Upper lobe of left lung (tissue), 4 donors: ENCODE results near the gene VAV2.

Experiments used
- CTCF ChIP-seq, 6 experiments: fragments of 450-650 bp in 4 of 6; fragments of 200-600 bp in 2 of 6; sonication (generic) in 2 of 6; IDR thresholded peaks; one replicate each; pipeline ENCODE4 v1.5.1; 2016 to 2019; ENCODE audit warnings: antibody characterized with exemption in 6 of 6
- EP300 ChIP-seq, 4 donors: sonication (generic); formaldehyde crosslinking; IDR thresholded peaks; one replicate each; pipeline ENCODE4 v1.5.1; 2017; ENCODE audit warnings: antibody characterized with exemption in 4 of 4, control low read depth in 2 of 4
- POLR2A ChIP-seq, 4 donors: fragments of 450-650 bp; IDR thresholded peaks; one replicate each; pipeline ENCODE4 v1.5.1; 2016 to 2017; ENCODE audit warnings: antibody characterized with exemption in 4 of 4, mild to moderate bottlenecking in 2 of 4
- POLR2AphosphoS5 ChIP-seq, 2 donors: sonication (generic); formaldehyde crosslinking; IDR thresholded peaks; one replicate each; pipeline ENCODE4 v1.5.1; 2017; ENCODE audit warnings: antibody characterized with exemption in 2 of 2

GRCh38 chr9:133962341-133962740, 29.8 kb downstream of the VAV2 start:
- TF ChIP-seq POLR2A (IDR thresholded peaks at IDR 0.05), result no peak
- TF ChIP-seq POLR2AphosphoS5 (IDR thresholded peaks at IDR 0.05), result no peak
- no peak for TF ChIP-seq CTCF (IDR thresholded peaks at IDR 0.05)
- no peak for TF ChIP-seq EP300 (IDR thresholded peaks at IDR 0.05)
